Measurements from ENCODE around the gene ITPK1.

The ITPK1 gene

DNA sequence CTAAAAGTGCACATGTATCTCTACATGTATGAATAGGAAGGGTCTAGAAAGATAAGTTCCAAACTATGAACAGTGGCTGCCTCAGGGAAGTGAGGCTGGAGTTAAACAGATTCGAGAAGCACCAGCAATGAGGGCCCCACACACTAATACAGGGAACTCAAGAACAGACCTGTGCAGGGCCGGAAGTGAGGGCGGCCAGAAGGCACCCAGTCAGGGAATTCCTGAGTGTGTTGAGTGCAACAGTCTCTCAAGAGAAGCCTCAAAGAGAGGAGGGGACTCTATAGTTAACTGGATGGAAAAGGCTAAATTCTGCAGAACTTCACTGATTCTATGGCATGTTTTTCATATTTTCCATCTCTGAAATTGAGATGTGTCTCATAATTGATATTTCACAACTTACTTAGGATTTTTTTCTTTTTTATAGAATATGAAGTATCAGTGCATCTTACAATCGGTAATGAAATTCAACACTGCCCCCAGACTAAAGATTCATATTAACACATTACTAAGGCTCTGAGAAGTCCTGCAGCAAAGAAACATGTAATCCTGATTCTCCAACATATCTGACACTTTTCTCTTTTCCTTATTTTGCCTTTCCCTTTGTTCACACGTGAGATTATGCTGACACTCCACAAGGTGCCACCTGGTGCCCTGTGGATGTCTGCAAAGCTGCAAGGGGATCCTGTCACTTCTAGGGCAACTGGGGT, 131.5 kb downstream of the ITPK1 start (continued):
- TF ChIP-seq POU6F1 (CRISPR knock-in tag; IDR thresholded peaks at IDR 0.05; ENCODE audit: borderline replicate concordance, low read depth) (no peak), PATZ1 (CRISPR knock-in tag; IDR thresholded peaks at IDR 0.05; ENCODE audit: borderline replicate concordance) (no peak), ISL1 (CRISPR knock-in tag; IDR thresholded peaks at IDR 0.05) (no peak)

GRCh38 chr14:92982956-92983355, 132.8 kb downstream of the ITPK1 start:
- no peak for ATAC-seq
- TF ChIP-seq TCF4 (CRISPR knock-in tag; IDR thresholded peaks at IDR 0.05; ENCODE audit: borderline replicate concordance) (no peak), ZFP3 (CRISPR knock-in tag; IDR thresholded peaks at IDR 0.05) (no peak), PPARA (CRISPR knock-in tag; IDR thresholded peaks at IDR 0.05; ENCODE audit: borderline replicate concordance) (no peak), ESRRG (CRISPR knock-in tag; IDR thresholded peaks at IDR 0.05) (no peak), BACH2 (CRISPR knock-in tag; IDR thresholded peaks at IDR 0.05; ENCODE audit: borderline replicate concordance) (no peak), CSRNP3 (CRISPR knock-in tag; IDR thresholded peaks at IDR 0.05) (no peak), ZNF8 (CRISPR knock-in tag; IDR thresholded peaks at IDR 0.05) (no peak), ZC3H10 (CRISPR knock-in tag; IDR thresholded peaks at IDR 0.05) (no peak), ARNTL (CRISPR knock-in tag; IDR thresholded peaks at IDR 0.05; ENCODE audit: borderline replicate concordance, low read depth) (no peak), ZNF565 (CRISPR knock-in tag; conservative IDR thresholded peaks at IDR 0.05; ENCODE audit: low read depth) (no peak), CREB5 (CRISPR knock-in tag; IDR thresholded peaks at IDR 0.05; ENCODE audit: low read depth) (no peak), OSR1 (CRISPR knock-in tag; IDR thresholded peaks at IDR 0.05) (no peak), CSDC2 (CRISPR knock-in tag; IDR thresholded peaks at IDR 0.05) (no peak), SNAI2 (CRISPR knock-in tag; IDR thresholded peaks at IDR 0.05) (no peak), RARB (CRISPR knock-in tag; IDR thresholded peaks at IDR 0.05) (no peak), ZNF70 (CRISPR knock-in tag; IDR thresholded peaks at IDR 0.05) (no peak), GLIS3 (CRISPR knock-in tag; IDR thresholded peaks at IDR 0.05) (no peak)
- TF ChIP-seq, protein P1, sequence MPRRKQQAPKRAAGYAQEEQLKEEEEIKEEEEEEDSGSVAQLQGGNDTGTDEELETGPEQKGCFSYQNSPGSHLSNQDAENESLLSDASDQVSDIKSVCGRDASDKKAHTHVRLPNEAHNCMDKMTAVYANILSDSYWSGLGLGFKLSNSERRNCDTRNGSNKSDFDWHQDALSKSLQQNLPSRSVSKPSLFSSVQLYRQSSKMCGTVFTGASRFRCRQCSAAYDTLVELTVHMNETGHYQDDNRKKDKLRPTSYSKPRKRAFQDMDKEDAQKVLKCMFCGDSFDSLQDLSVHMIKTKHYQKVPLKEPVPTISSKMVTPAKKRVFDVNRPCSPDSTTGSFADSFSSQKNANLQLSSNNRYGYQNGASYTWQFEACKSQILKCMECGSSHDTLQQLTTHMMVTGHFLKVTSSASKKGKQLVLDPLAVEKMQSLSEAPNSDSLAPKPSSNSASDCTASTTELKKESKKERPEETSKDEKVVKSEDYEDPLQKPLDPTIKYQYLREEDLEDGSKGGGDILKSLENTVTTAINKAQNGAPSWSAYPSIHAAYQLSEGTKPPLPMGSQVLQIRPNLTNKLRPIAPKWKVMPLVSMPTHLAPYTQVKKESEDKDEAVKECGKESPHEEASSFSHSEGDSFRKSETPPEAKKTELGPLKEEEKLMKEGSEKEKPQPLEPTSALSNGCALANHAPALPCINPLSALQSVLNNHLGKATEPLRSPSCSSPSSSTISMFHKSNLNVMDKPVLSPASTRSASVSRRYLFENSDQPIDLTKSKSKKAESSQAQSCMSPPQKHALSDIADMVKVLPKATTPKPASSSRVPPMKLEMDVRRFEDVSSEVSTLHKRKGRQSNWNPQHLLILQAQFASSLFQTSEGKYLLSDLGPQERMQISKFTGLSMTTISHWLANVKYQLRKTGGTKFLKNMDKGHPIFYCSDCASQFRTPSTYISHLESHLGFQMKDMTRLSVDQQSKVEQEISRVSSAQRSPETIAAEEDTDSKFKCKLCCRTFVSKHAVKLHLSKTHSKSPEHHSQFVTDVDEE (CRISPR knock-in tag; IDR thresholded peaks at IDR 0.05), result no peak

- no peak for ATAC-seq
- no peak for TF ChIP-seq BACH2 (CRISPR knock-in tag; IDR thresholded peaks at IDR 0.05; ENCODE audit: borderline replicate concordance)
- no peak for TF ChIP-seq ZC3H10 (CRISPR knock-in tag; IDR thresholded peaks at IDR 0.05)
- TF ChIP-seq GLIS3 (CRISPR knock-in tag; IDR thresholded peaks at IDR 0.05), result no peak
- no peak for TF ChIP-seq ESRRG (CRISPR knock-in tag; IDR thresholded peaks at IDR 0.05)
- no peak for TF ChIP-seq SNAI2 (CRISPR knock-in tag; IDR thresholded peaks at IDR 0.05)
- no peak for TF ChIP-seq ZNF8 (CRISPR knock-in tag; IDR thresholded peaks at IDR 0.05)
- no peak for TF ChIP-seq TOX (CRISPR knock-in tag; IDR thresholded peaks at IDR 0.05; ENCODE audit: borderline replicate concordance)
- no peak for TF ChIP-seq PPARA (CRISPR knock-in tag; IDR thresholded peaks at IDR 0.05; ENCODE audit: borderline replicate concordance)
- TF ChIP-seq, protein P1 (CRISPR knock-in tag; IDR thresholded peaks at IDR 0.05), result no peak
- TF ChIP-seq ISL1 (CRISPR knock-in tag; IDR thresholded peaks at IDR 0.05), result no peak
- TF ChIP-seq RARB (CRISPR knock-in tag; IDR thresholded peaks at IDR 0.05), result no peak
- no peak for TF ChIP-seq CREB5 (CRISPR knock-in tag; IDR thresholded peaks at IDR 0.05; ENCODE audit: low read depth)
- TF ChIP-seq ZFP30 (CRISPR knock-in tag; IDR thresholded peaks at IDR 0.05), result no peak
- no peak for TF ChIP-seq ZNF565 (CRISPR knock-in tag; conservative IDR thresholded peaks at IDR 0.05; ENCODE audit: low read depth)
These were observed 134.0 kb downstream of the ITPK1 start for GRCh38 chr14:92981726-92982125.
